Measurements from ENCODE around the gene HIC1.

The HIC1 gene

DNA sequence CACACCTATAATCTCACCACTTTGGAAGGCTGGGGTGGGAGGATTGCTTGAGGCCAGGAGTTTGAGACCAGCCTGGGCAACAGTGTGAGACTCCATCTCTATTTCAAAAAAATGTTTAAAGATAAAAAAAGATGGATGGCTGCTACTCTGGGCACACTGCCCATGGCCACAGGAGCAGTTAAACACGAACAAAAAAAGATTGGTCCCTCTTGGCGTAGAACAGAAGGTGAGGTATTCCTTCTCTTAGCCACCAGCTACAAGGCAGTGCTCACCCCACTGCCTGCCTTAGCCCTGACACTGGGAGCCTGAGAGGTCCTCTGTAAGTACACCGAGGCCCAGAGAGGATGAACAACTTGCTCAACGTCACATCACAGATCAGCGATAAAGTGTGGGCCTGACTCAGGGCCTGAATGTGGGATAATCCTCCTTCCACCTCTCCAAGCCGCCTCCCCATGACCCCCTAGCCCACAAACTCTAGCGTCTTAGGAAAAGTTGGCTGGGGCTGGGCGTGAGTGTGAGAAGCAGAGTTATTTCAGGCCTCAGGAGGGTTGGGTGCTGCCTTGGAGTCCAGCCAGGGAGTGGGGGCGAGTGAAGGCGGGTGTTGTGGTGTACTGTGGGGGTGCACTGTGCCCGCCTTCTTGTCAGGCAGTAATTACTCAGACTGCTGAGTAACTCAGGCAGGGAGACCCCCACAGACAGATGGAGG lies 27.2 kb upstream of the HIC1 start:
- no peak overlapping the region for H3K9ac ChIP-seq (ENCODE audit: low read length)
- no peak overlapping the region for H3K4me3 ChIP-seq (ENCODE audit: low read length)
- no peak for DNase-seq (ENCODE audit: low read depth)
- H3K27me3 ChIP-seq (replicated peaks; ENCODE audit: control insufficient read depth, insufficient read depth, low read length): peaks cover 4% of the 10 kb centered on the region
- H3K4me1 ChIP-seq (ENCODE audit: control insufficient read depth, insufficient read depth, low read length): peaks cover 12% of the 10 kb centered on the region
- no peaks in the 10 kb centered on the region for H3K36me3 ChIP-seq (ENCODE audit: control insufficient read depth, insufficient read depth, low read length, severe bottlenecking)
- H3K9me3 ChIP-seq (ENCODE audit: control insufficient read depth, low read length): no peaks in the 10 kb centered on the region

DNA sequence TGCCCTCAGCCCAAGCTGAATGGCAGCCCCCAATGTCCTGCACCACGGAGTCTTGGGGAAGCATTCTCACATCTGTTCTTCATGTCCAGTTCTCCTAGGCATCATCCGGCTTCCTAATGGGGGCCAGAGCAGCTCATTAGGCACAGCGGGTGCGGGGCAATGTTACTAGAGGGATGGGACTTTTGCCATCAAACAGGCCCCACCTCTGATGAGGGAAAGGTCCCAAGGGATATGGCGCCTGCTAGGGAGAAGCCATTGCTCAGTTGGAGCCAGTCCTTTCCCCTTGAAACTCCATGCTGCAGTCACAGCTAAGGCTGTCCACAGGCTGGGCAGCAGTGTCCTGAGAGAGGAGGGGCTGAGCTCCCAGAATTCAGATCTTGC lies 26.7 kb upstream of the HIC1 start:
- DNase-seq (ENCODE audit: low read depth): no peak
- Histone ChIP-seq H3K9me3 (ENCODE audit: control insufficient read depth, low read length) (no peaks in the 10 kb centered on the region), H3K36me3 (ENCODE audit: control insufficient read depth, insufficient read depth, low read length, severe bottlenecking) (no peaks in the 10 kb centered on the region), H3K4me1 (ENCODE audit: control insufficient read depth, insufficient read depth, low read length) (peaks cover 12% of the 10 kb centered on the region), H3K4me3 (ENCODE audit: low read length) (no peak overlapping the region), H3K9ac (ENCODE audit: low read length) (no peak overlapping the region), H3K27me3 (replicated peaks; ENCODE audit: control insufficient read depth, insufficient read depth, low read length) (peaks cover 4% of the 10 kb centered on the region)

DNA sequence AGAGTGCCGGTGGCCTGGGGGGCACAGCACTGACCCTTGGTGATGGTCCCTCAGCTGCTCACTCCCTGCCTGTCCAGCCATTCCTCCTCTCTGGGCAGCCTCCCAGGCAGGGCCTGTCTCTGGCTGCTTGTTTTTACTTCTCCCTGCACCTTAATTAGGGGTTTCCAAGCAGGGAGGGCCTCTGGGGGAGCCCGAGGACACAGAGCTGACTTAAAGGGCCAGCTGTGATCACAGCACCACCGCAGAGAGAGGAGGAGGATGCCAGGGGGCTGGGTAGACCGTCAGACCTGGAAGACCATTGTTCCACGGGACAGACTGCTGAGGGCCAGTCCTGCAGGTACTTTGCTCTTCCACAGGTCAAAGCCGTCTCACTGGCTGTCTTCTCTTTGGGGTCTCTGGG lies 26.2 kb upstream of the HIC1 start:
- Histone ChIP-seq H3K27me3 (replicated peaks; ENCODE audit: control insufficient read depth, insufficient read depth, low read length) (peaks cover 4% of the 10 kb centered on the region), H3K36me3 (ENCODE audit: control insufficient read depth, insufficient read depth, low read length, severe bottlenecking) (peaks cover under 1% of the 10 kb centered on the region), H3K4me3 (ENCODE audit: low read length) (no peak overlapping the region), H3K9ac (ENCODE audit: low read length) (no peak overlapping the region), H3K9me3 (ENCODE audit: control insufficient read depth, low read length) (no peaks in the 10 kb centered on the region), H3K4me1 (ENCODE audit: control insufficient read depth, insufficient read depth, low read length) (peaks cover 17% of the 10 kb centered on the region)
- DNase-seq (ENCODE audit: low read depth): no peak

DNA sequence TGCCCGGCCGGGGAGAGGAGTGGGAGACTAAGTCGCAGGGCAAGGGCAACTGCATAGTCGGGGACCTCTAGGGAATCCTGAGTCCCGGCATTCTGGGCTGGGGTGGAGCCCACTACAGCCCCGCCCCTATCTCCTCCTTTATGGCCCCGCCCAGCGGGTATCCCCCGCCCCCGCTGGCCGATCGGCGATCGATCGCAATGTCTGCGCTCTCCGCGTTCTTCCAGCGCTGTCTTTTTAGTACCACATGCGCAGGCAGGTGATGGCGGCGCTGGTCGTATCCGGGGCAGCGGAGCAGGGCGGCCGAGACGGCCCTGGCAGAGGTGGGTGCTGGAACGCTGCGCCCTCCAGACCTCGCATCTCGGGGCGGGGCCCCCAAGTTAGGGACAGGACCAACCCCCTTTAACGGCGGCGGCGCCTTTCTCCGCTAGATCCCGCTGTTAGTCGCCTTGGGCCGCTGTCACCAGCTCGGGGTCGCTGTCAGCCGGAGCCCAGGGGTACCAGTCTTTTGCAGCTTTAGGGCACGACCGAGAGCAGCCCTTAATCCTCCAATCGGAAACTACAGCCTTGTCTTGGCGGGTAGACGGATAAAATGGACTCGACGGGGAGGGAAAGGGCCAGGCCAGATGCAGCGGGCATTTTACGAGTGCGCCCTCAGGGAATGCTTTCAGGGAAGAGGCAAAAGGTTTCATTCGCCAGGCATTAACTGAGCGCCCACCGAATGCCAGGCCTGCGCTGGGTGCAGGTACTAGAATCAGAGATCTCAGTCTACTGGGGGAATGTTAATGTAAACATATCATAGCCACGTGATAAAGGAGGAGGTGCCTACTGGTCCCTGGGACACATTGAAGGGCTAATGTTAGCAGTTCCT lies 24.8 kb upstream of the HIC1 start, which contains the start of gene DPH1:
TSS of gene DPH1 (plus strand) at position 243 of the 868 bp plus-strand sequence. CDS start at position 260, 17 bp downstream.
- Histone ChIP-seq H3K4me3 (ENCODE audit: low read length) (peak within 1 kb of the TSS; percentile 97), H3K27me3 (replicated peaks; ENCODE audit: control insufficient read depth, insufficient read depth, low read length) (peaks cover 4% of the 10 kb centered on the region), H3K4me1 (ENCODE audit: control insufficient read depth, insufficient read depth, low read length) (peaks cover 18% of the 10 kb centered on the region), H3K9me3 (ENCODE audit: control insufficient read depth, low read length) (no peaks in the 10 kb centered on the region), H3K9ac (ENCODE audit: low read length) (peak within 1 kb of the TSS; percentile 96), H3K36me3 (ENCODE audit: control insufficient read depth, insufficient read depth, low read length, severe bottlenecking) (peaks cover 3% of the 10 kb centered on the region)
- peak; percentile 97 for DNase-seq (ENCODE audit: low read depth)

DNA sequence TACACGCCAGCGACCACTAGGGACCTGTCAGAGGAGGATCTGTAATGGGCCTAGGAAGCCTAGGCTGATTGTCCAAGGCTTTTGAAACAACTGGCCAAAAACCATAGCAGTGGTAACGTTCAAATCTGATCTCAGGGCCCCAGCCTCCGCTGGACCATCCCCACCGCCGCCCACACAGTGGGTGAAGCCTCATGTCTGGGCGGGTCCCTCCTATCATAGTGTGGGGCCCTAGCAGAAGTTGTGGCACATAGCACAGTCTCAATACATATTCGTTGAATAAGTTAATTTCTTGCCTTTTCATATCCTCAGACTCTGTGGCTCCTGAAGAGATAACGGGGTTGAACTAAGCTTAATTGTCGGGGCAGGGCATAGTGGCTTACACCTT lies 24.1 kb upstream of the HIC1 start:
- peaks cover 4% of the 10 kb centered on the region for H3K27me3 ChIP-seq (replicated peaks; ENCODE audit: control insufficient read depth, insufficient read depth, low read length)
- no peak for DNase-seq (ENCODE audit: low read depth)
- peak overlapping the region; percentile 96 for H3K9ac ChIP-seq (ENCODE audit: low read length)
- H3K9me3 ChIP-seq (ENCODE audit: control insufficient read depth, low read length): no peaks in the 10 kb centered on the region
- peaks cover 16% of the 10 kb centered on the region for H3K4me1 ChIP-seq (ENCODE audit: control insufficient read depth, insufficient read depth, low read length)
- H3K36me3 ChIP-seq (ENCODE audit: control insufficient read depth, insufficient read depth, low read length, severe bottlenecking): peaks cover 6% of the 10 kb centered on the region
- peak overlapping the region; percentile 97 for H3K4me3 ChIP-seq (ENCODE audit: low read length)

DNA sequence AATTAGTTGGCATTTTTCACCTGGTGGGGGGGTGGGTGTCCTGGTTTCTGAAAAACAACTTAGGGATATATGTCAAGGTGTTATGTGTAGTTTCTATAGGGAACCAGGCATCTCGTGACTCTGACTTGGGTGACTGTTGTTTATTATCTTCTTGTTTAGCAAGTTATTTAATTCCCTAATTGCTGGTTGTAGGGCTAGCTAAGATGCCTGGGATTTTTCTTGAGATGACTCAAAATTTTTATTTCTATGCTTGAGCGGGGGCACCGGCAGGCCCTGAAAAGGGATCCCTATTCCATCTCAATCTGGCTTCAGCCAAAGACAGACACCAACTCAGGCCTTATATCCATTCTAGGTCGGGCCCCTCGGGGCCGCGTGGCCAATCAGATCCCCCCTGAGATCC lies 21.8 kb upstream of the HIC1 start:
- peaks cover 16% of the 10 kb centered on the region for H3K4me1 ChIP-seq (ENCODE audit: control insufficient read depth, insufficient read depth, low read length)
- peaks cover 27% of the 10 kb centered on the region for H3K36me3 ChIP-seq (ENCODE audit: control insufficient read depth, insufficient read depth, low read length, severe bottlenecking)
- DNase-seq (ENCODE audit: low read depth): peak; percentile 33
- H3K9me3 ChIP-seq (ENCODE audit: control insufficient read depth, low read length): no peaks in the 10 kb centered on the region
- H3K27me3 ChIP-seq (replicated peaks; ENCODE audit: control insufficient read depth, insufficient read depth, low read length): no peaks in the 10 kb centered on the region
- no peak overlapping the region for H3K4me3 ChIP-seq (ENCODE audit: low read length)
- H3K9ac ChIP-seq (ENCODE audit: low read length): no peak overlapping the region

DNA sequence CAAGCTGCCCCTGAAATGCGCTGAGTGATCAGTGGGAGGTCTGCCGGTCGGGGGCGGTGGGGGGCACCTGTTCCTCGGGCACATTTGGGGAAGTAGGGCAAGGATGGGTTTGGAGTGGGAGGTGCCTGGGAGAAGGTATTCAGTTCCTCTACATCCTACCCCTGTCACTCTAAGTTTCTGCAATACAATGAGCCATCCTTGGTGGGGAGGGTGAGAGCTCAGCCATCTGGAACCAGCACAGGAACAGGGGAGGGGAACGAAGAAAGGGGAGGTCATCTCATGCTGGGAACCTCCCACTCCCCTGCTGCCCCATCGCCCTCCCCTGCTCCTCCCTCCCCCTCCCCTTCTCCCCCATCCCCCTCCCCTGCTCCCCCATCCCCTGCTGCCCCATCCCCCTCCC lies 20.7 kb upstream of the HIC1 start:
- DNase-seq (ENCODE audit: low read depth): no peak
- no peaks in the 10 kb centered on the region for H3K27me3 ChIP-seq (replicated peaks; ENCODE audit: control insufficient read depth, insufficient read depth, low read length)
- H3K9me3 ChIP-seq (ENCODE audit: control insufficient read depth, low read length): no peaks in the 10 kb centered on the region
- peaks cover 16% of the 10 kb centered on the region for H3K4me1 ChIP-seq (ENCODE audit: control insufficient read depth, insufficient read depth, low read length)
- no peak overlapping the region for H3K9ac ChIP-seq (ENCODE audit: low read length)
- peaks cover 27% of the 10 kb centered on the region for H3K36me3 ChIP-seq (ENCODE audit: control insufficient read depth, insufficient read depth, low read length, severe bottlenecking)
- H3K4me3 ChIP-seq (ENCODE audit: low read length): no peak overlapping the region

DNA sequence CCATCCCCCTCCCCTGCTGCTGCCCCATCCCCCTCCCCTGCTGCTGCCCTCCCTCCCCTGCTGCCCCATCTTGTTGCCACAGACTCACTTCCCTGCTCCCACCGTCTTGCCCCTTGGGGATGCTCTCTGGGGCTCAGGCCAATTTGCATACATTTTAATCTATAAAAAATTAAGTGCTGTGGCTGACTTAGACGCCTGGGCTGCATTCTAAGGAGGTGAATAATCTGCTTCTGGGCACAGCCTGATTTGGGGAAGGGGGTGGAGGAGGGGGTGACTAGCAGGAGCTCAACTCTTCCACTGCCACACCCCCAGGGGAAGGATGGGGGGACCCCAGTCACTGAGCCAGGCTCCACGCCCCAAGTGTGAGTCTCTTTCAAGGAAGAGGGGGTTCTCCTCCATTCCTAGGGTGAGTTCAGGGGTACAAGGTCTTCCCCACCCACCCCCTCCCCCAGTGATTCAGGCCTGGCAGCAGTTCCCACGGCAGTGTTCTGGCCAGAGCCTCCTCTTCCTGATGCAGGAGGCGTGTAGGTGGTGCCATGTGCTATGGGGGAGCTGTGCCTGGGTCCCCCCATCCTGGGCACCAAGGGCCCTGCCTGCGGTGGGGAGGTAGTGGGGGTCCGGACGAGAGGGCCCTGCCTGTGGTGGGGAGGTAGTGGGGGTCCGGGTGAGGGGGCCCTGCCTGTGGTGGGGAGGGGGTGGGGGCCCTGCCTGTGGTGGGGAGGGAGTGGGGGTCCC lies 19.9 kb upstream of the HIC1 start:
- Histone ChIP-seq H3K36me3 (ENCODE audit: control insufficient read depth, insufficient read depth, low read length, severe bottlenecking) (peaks cover 28% of the 10 kb centered on the region), H3K27me3 (replicated peaks; ENCODE audit: control insufficient read depth, insufficient read depth, low read length) (no peaks in the 10 kb centered on the region), H3K9me3 (ENCODE audit: control insufficient read depth, low read length) (no peaks in the 10 kb centered on the region), H3K9ac (ENCODE audit: low read length) (no peak overlapping the region), H3K4me3 (ENCODE audit: low read length) (no peak overlapping the region), H3K4me1 (ENCODE audit: control insufficient read depth, insufficient read depth, low read length) (peaks cover 12% of the 10 kb centered on the region)
- peak; percentile 44 for DNase-seq (ENCODE audit: low read depth)

DNA sequence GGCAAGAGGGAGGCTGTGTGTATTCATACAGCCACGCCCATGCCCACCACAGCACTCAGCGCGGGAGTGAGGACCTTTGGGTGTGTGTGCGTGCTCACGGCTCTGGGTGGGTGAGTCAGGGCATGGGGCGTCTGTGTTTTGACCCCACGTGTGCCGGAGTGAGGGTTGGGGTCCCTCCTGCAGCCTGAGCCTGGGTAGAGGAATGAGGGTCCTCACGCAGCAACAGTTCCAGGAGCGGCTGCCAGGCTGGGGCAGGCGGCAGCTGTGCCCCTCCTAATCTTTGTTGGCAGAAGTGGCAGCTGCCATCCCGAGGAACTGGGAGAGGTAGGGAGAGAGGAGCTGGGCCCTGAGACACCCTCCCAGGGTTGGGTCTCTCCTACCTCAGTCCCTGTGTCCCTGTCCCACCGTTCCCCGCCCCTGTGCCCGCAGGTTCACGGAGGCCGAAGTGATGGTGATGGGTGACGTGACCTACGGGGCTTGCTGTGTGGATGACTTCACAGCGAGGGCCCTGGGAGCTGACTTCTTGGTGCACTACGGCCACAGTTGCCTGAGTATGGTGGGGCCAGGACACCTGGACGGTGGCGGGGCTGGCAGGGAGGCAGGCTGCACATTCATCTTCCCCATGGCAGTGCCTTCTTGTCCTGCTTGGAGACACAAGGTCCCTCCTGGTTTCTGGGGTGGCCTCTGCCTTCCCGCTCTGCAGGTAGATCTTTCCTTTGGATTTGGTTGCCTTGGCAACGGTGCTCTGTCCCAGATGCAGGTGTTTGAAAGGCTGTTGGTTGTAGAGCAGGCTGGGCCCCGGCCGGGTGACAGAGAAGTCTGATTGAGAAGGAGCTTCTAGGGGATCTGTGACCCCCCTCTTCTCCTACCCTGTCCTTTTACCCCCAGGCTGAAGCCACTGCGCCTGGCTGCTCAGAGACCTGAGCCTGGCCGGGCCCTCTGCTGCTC lies 19.1 kb upstream of the HIC1 start:
- Histone ChIP-seq H3K9me3 (ENCODE audit: control insufficient read depth, low read length) (no peaks in the 10 kb centered on the region), H3K36me3 (ENCODE audit: control insufficient read depth, insufficient read depth, low read length, severe bottlenecking) (peaks cover 31% of the 10 kb centered on the region), H3K27me3 (replicated peaks; ENCODE audit: control insufficient read depth, insufficient read depth, low read length) (no peaks in the 10 kb centered on the region), H3K4me3 (ENCODE audit: low read length) (no peak overlapping the region), H3K9ac (ENCODE audit: low read length) (no peak overlapping the region), H3K4me1 (ENCODE audit: control insufficient read depth, insufficient read depth, low read length) (peaks cover 10% of the 10 kb centered on the region)
- DNase-seq (ENCODE audit: low read depth): no peak

DNA sequence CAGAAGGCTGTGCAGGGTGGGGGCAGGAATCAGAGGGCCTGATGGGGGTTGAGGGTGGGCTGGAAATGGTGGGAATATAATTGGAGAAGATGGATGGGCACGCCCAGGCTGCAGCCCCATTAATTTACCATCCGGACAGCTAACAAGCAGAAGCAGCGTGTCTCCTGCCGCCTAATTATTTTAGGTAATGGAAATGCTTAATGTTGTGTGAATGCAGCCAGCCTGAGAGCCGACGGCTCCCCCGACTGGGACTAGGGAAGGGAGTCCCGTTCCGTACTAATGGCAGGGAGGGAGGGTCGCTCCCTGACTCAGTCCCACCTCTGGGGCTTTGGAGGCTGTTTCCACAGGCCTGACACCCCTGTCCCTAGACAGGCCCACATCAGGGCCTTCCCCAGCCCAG lies 17.7 kb upstream of the HIC1 start:
- H3K9me3 ChIP-seq (ENCODE audit: control insufficient read depth, low read length): no peaks in the 10 kb centered on the region
- peaks cover 34% of the 10 kb centered on the region for H3K36me3 ChIP-seq (ENCODE audit: control insufficient read depth, insufficient read depth, low read length, severe bottlenecking)
- H3K4me1 ChIP-seq (ENCODE audit: control insufficient read depth, insufficient read depth, low read length): peaks cover 14% of the 10 kb centered on the region
- no peak for DNase-seq (ENCODE audit: low read depth)
- H3K4me3 ChIP-seq (ENCODE audit: low read length): no peak overlapping the region
- no peaks in the 10 kb centered on the region for H3K27me3 ChIP-seq (replicated peaks; ENCODE audit: control insufficient read depth, insufficient read depth, low read length)
- no peak overlapping the region for H3K9ac ChIP-seq (ENCODE audit: low read length)

Measured in adipocyte (in vitro differentiated cells).